DND-41 (cell line): ENCODE data around the gene FBRS.

Source experiments
- CTCF ChIP-seq: IDR thresholded peaks from 2 replicates; pipeline ENCODE4 v1.5.1; 2012; ENCODE audit warnings: borderline replicate concordance, low read length, moderate library complexity, mild to moderate bottlenecking; ENCODE audit not compliant: poor library complexity, severe bottlenecking; ENCODE audit errors: extremely low read depth
- EZH2 ChIP-seq: IDR thresholded peaks from 3 replicates; pipeline ENCODE4 v1.6.1; 2012; ENCODE audit warnings: borderline replicate concordance, low read depth, mild to moderate bottlenecking, moderate library complexity, low read length, inconsistent platforms; ENCODE audit not compliant: severe bottlenecking

GRCh38 chr16:30652005-30652296, 6.3 kb upstream of the FBRS start:
- TF ChIP-seq CTCF, result no peak
- no peak for TF ChIP-seq EZH2
